Loucy (cell line): ENCODE results near the gene GPX3.

Experiments
- H2AFZ ChIP-seq: fragments of 200-600 bp; sonication (generic); 2 replicates; pipeline ENCODE4 v1.6.0; 2016; ENCODE audit warnings: antibody characterized with exemption, mild to moderate bottlenecking, low read length, moderate library complexity
- H3F3A ChIP-seq: fragments of 200-600 bp; 2 replicates; pipeline ENCODE4 v1.6.0; 2016; ENCODE audit warnings: antibody characterized with exemption, low read depth, mild to moderate bottlenecking
- H3K27me3 ChIP-seq: fragments of 200-600 bp; sonication (generic); 2 replicates; pipeline ENCODE4 v1.6.1; 2014; ENCODE audit warnings: low read length, mild to moderate bottlenecking; ENCODE audit not compliant: insufficient read depth, poor library complexity, severe bottlenecking
- H3K36me3 ChIP-seq: fragments of 200-600 bp; sonication (generic); 2 replicates; pipeline ENCODE4 v1.6.1; 2016; ENCODE audit warnings: low read length; ENCODE audit not compliant: insufficient read depth
- H3K4me1 ChIP-seq: fragments of 200-600 bp; sonication (generic); 2 replicates; pipeline ENCODE4 v1.5.1; 2014; ENCODE audit warnings: low read length, mild to moderate bottlenecking; ENCODE audit not compliant: insufficient read depth, poor library complexity, severe bottlenecking
- H3K4me2 ChIP-seq: fragments of 200-600 bp; sonication (generic); 2 replicates; pipeline ENCODE4 v1.6.0; 2014; ENCODE audit warnings: antibody characterized with exemption, low read length, low read depth, mild to moderate bottlenecking; ENCODE audit not compliant: poor library complexity, severe bottlenecking
- H3K4me3 ChIP-seq: fragments of 200-600 bp; sonication (generic); 2 replicates; pipeline ENCODE4 v1.5.1; 2014; ENCODE audit warnings: low read length, mild to moderate bottlenecking, mixed read lengths; ENCODE audit not compliant: poor library complexity, severe bottlenecking
- H3K79me2 ChIP-seq: fragments of 200-600 bp; sonication (generic); 2 replicates; pipeline ENCODE4 v1.6.1; 2014; ENCODE audit warnings: low read length; ENCODE audit not compliant: insufficient read depth
- H3K9ac ChIP-seq: fragments of 200-600 bp; sonication (generic); 2 replicates; pipeline ENCODE4 v1.6.0; 2014; ENCODE audit warnings: mild to moderate bottlenecking, low read depth, low read length, moderate library complexity; ENCODE audit not compliant: poor library complexity, severe bottlenecking
- H3K9me2 ChIP-seq: fragments of 200-600 bp; sonication (generic); replicated peaks from 2 replicates; pipeline ENCODE4 v1.6.1; 2016; ENCODE audit warnings: low read depth, low read length, mixed read lengths
- H3K9me3 ChIP-seq: fragments of 200-600 bp; sonication (generic); 2 replicates; pipeline ENCODE4 v1.6.1; 2014; ENCODE audit warnings: mild to moderate bottlenecking, antibody characterized with exemption, low read length, low read depth; ENCODE audit not compliant: insufficient read depth
- H4K20me1 ChIP-seq: fragments of 200-600 bp; sonication (generic); 2 replicates; pipeline ENCODE4 v1.6.0; 2014; ENCODE audit warnings: antibody characterized with exemption, low read length, mild to moderate bottlenecking; ENCODE audit not compliant: insufficient read depth, poor library complexity, severe bottlenecking
- EZH2phosphoT487 ChIP-seq: fragments of 200-600 bp; IDR thresholded peaks from 2 replicates; pipeline ENCODE4 v1.6.1; 2018; ENCODE audit warnings: antibody characterized with exemption, mild to moderate bottlenecking, moderate library complexity, borderline replicate concordance
- TF ChIP-seq, protein P1 (sequence below): fragments of 200-600 bp; sonication (generic); conservative IDR thresholded peaks from 2 replicates; pipeline ENCODE4 v1.5.1; 2014; ENCODE audit warnings: mild to moderate bottlenecking, antibody characterized with exemption, low read length

GPX3 gene

DNA sequence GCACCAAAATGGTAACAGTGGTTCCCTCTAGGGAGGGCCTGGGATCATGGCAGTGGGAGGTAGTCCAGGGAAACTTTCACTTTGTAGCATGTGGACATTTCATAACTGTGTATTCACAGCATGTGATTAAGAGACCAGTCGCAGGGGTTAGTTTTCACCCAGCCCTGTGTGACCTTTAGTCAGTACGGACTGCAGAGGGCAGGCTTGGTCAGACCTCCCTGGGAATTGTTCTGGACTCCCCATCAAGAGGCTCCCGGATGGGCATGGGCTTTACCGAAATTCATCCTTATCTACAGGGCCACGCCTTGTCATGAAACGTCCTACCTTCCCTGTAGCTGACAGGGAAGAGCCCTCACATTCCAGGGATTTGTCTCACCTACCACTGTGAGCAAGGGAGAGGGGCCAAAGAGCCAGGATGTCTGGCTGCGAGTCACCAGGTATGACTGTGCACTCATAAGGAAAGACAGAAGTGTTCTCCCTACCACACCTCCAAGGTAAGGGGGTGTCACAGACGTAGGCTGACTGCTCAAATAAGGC lies 19.9 kb downstream of the GPX3 start:
- Histone ChIP-seq H3F3A (no peaks in the 10 kb centered on the region), H3K79me2 (no peaks in the 10 kb centered on the region), H3K9ac (no peak overlapping the region), H3K36me3 (peaks cover 99% of the 10 kb centered on the region), H4K20me1 (no peaks in the 10 kb centered on the region), H3K27me3 (no peaks in the 10 kb centered on the region), H3K4me1 (no peaks in the 10 kb centered on the region), H3K9me2 (no peaks in the 10 kb centered on the region), H3K4me2 (no peak overlapping the region), H2AFZ (no peak overlapping the region), H3K9me3 (no peaks in the 10 kb centered on the region), H3K4me3 (no peak overlapping the region)
- TF ChIP-seq EZH2phosphoT487 = no peak
- TF ChIP-seq, protein P1, sequence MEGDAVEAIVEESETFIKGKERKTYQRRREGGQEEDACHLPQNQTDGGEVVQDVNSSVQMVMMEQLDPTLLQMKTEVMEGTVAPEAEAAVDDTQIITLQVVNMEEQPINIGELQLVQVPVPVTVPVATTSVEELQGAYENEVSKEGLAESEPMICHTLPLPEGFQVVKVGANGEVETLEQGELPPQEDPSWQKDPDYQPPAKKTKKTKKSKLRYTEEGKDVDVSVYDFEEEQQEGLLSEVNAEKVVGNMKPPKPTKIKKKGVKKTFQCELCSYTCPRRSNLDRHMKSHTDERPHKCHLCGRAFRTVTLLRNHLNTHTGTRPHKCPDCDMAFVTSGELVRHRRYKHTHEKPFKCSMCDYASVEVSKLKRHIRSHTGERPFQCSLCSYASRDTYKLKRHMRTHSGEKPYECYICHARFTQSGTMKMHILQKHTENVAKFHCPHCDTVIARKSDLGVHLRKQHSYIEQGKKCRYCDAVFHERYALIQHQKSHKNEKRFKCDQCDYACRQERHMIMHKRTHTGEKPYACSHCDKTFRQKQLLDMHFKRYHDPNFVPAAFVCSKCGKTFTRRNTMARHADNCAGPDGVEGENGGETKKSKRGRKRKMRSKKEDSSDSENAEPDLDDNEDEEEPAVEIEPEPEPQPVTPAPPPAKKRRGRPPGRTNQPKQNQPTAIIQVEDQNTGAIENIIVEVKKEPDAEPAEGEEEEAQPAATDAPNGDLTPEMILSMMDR = no peak

DNA sequence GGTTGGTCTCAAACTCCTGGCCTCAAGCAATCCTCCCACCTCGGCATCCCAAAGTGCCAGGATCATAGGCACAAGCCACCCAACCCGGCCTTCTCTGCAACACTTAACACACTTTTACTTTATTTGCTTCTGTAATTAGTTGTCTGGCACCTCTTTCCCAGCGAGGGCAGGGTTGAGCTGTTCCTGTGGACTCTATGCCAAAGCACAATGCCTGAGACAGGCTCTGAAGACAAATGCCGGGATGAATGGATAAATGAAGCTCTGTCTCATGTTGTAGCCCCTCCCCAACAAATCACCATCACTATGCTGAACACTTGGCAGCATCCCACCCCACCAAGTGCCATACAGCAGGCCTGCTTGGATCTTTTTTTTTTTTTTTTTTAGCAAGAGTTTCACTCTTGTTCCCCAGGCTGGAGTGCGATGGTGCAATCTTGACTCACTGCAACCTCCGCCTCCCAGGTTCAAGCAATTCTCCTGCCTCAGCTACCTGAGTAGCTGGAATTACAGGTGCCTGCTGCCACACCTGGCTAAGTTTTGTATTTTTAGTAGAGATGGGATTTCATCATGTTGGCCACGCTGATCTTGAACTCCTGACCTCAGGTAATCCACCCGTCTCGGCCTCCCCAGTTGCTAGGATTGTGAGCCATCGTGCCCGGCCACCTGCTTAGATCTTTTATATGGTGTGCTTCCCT lies 21.3 kb downstream of the GPX3 start:
- H3K4me3 ChIP-seq = no peak overlapping the region
- H3K27me3 ChIP-seq = no peaks in the 10 kb centered on the region
- H3K36me3 ChIP-seq = peaks cover 99% of the 10 kb centered on the region
- no peak overlapping the region for H3K9ac ChIP-seq
- H3K9me3 ChIP-seq = no peaks in the 10 kb centered on the region
- no peaks in the 10 kb centered on the region for H3K9me2 ChIP-seq
- H2AFZ ChIP-seq = no peak overlapping the region
- no peak overlapping the region for H3K4me2 ChIP-seq
- no peaks in the 10 kb centered on the region for H4K20me1 ChIP-seq
- H3F3A ChIP-seq = no peaks in the 10 kb centered on the region
- H3K79me2 ChIP-seq = no peaks in the 10 kb centered on the region
- TF ChIP-seq, protein P1 = no peak
- TF ChIP-seq EZH2phosphoT487 = no peak
- H3K4me1 ChIP-seq = no peaks in the 10 kb centered on the region

DNA sequence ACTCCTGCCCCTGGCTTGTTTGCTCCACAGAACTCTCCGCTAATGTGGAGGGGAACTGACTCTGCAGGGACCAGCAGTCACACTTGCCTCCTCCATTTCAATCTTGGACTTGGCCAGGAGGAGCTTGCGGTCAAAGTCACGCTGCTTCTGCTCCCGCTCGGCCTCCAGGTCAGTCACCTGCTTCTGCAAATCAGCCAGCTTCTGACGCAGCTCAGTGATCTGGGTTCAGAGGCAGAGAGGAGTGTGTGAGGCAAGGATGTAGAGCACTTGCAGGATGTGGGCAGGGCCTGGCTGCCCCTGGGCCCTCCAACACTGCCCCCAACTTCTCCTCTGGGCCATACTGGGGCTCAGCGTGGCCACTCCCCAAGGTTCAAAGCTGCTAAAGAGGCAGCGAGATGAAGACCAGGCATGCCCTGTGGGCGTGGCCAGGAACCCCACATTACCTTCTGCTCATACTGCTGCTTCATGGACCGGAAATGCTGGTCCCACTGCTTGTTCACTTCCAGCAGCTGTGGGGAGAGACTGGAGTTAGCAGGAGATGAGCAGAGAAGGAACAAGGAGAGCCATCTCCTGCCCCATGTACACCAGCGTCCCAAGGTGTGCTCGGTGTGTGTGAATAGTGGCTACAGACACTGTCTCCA lies 22.2 kb downstream of the GPX3 start:
- Histone ChIP-seq H3K9me3 (no peaks in the 10 kb centered on the region), H3K79me2 (no peaks in the 10 kb centered on the region), H3F3A (no peaks in the 10 kb centered on the region), H2AFZ (no peak overlapping the region), H3K9me2 (no peaks in the 10 kb centered on the region), H3K9ac (no peak overlapping the region), H3K4me2 (no peak overlapping the region), H4K20me1 (no peaks in the 10 kb centered on the region), H3K36me3 (peaks cover 99% of the 10 kb centered on the region), H3K4me3 (no peak overlapping the region), H3K4me1 (no peaks in the 10 kb centered on the region), H3K27me3 (no peaks in the 10 kb centered on the region)
- TF ChIP-seq, protein P1 = no peak
- TF ChIP-seq EZH2phosphoT487 = no peak
